C4-2B (cell line): ENCODE results near the gene CUL9.

ENCODE experiments used
- CTCF ChIP-seq: fragments of 450-650 bp; conservative IDR thresholded peaks from 2 replicates; pipeline ENCODE4 v1.5.1; 2017; ENCODE audit warnings: mild to moderate bottlenecking
- ZFX ChIP-seq: fragments of 450-650 bp; IDR thresholded peaks from 2 replicates; pipeline ENCODE4 v1.6.1; 2017

- TF ChIP-seq CTCF (no peak), ZFX (no peak)
Measured at GRCh38 chr6:43221046-43221972, 39.3 kb downstream of the CUL9 start.
